ENCODE data around the gene MLH3.
"Not testable (repeated sequence)": the region's sequence is repeated elsewhere in the genome, so short reads cannot be mapped to it uniquely, and the experiment has no call there.

MLH3 gene

DNA sequence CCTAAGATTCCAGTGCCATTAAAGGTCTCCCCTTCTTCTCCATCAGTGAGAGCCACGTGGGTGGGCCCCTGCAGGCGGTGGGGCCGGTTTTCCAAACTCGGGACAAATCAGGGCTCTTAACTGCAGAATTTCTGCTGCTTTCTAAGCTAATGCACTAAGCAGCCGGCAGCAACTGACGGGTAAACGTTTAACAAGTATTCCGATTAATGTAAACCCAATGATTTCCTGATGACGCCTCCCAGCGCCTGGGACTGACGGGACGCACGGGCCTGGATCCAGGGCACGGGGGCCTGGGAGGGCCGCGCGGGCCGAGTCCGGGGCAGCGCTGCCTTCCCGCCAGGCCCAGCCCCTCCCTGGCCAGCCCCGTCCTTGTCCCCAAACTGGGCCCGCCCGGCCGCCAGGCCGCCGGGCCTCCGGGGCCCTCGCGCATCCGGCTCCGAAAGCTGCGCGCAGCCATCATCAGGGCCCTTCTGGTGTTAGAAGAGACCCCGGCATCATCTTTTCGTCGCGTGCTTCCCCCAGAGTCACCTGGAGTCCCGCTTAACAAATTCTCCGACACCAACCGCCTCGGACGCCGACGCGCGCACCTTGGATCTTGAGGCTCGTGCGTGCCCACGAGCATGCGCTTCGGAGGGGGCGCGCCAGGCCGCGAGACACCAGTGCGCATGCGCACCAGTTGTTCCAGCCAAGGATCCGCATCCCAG lies at the start of gene MLH3:
TSS of gene MLH3 (minus strand) at position 616 of the 704 bp plus-strand sequence. CDS start 1,812 bp downstream, outside the sequence.
- DNase-seq: peak; percentile 57 to 75

DNA sequence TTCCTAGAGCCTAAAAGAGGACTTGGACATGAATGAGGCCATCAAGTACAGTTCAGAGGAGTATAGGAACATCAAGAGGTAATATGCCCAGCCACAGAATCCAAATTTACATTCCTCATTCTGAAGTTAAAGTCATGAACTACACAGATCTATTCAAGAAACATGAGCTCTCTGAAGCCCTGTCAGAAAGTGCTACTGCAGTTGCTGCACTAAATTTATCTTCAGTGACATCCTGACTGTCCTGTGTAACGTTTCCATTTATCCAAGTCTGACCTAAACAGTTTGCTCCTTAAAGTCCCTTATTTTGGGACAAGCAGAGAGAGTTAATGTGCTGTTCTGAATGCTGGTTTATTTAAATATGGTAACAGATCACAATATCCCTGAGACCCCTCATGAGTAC lies 47.4 kb upstream of the MLH3 start:
- DNase-seq: no peak

DNA sequence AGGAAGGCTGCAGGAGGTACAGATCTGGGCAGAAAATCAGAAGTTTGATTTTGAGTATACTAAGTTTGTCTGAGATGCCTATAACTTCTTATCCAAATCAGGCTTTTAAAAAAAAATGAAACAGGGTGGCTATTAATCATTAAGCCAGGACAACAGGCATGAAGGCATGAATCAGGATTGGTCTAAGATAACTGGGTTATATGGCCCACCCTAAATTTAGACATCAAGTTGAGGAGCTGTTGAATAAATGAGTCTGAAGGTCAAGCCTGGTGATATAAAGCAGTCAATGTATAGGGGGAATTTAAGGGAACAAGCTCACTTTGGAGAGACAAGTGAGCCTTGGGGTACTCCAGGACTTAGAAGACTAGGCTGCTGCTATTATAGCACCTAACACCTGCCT lies 46.9 kb upstream of the MLH3 start:
- no peak for DNase-seq

DNA sequence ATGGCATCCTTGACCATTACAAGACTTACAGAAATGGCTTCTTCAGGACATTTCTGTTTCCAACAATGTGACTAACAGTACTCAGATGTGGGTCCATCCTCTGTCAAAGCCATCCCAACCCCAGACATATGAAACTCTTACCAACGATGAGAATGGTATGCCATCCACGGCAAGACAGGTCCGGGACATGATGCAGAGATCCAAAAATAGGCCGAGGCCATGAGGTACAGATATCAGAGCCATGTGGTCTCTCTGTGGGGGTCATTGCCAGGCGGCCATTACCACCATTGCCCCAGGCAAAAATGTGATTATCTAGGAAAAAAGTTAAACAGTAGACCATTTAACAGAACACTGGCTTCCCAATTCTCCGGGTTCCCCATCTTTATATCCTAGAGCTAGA lies 45.7 kb upstream of the MLH3 start:
- no peak for DNase-seq

DNA sequence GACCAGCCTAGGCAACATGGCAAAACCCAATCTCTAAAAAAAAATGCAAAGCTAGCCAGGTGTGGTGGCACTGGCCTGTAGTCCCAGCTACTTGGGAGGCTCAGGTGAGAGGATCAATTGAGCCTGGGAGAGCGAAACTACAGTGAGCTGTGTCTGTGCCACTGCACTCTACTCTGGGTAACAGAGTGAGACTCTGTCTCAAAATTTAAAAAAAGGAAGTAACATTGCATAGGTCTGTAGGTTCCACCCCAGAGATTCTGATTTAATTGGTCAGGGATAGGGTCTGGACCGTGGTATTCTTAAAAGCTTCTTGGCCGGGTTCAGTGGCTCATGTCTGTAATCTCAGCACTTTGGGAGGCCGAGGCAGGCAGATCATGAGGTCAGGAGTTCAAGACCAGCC lies 44.4 kb upstream of the MLH3 start:
- no peak for DNase-seq

DNA sequence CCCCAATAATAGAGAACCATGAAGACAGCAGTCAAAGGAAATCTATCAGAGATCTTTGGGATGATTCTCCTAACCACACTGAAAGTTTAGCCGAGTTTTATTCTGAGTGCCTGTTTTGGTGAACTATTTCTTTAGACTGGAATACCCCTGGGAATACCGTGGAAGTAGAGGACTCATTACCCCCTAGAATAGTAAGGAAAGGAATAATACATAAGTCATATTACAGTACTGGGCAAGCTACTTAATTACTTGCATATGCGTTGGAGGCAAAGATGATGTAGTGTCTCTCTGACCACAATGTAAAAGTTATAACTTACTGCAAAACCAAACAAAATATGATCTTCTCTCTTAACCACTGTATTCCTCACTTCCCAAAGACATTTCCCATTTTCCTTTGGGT lies 43.6 kb upstream of the MLH3 start:
- DNase-seq: no peak

DNA sequence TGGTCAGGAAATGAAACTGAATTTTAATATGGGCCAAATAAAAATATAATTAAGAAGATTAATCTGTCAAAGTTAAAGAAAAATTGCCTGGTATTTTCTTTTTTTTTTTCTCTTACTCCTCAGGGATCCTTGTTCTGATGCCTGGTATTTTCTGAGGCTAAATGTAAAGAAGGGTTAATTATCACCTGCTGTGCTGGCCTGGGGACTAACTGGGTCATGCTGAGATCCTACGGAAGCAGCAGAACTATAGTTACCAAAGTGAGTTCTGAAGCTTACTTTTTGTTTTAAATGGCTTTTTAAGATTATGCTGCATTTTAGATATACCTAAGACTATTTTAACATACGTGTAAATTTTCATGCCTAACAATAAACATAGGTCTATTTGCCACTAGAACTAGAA lies 41.4 kb upstream of the MLH3 start:
- no peak for DNase-seq

DNA sequence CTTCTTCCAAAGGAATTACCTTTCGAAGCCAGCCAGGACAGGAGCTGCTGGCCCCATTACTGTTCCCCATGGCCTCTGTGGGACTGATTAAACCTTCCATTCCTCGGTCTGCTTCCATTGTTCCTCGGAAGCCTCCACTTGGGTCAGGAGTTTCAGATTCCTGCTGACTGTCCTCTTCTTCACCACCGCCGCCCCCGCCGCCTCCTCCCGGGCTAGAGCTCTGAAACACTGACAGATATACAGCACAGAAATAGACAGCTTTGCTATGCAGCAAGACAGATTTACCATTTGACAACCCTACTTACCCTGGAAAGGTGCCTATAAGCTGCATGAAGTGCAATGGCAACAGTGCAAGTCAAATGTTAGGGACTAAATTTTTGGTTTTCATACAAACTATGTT lies 40.0 kb upstream of the MLH3 start:
- DNase-seq: no peak

DNA sequence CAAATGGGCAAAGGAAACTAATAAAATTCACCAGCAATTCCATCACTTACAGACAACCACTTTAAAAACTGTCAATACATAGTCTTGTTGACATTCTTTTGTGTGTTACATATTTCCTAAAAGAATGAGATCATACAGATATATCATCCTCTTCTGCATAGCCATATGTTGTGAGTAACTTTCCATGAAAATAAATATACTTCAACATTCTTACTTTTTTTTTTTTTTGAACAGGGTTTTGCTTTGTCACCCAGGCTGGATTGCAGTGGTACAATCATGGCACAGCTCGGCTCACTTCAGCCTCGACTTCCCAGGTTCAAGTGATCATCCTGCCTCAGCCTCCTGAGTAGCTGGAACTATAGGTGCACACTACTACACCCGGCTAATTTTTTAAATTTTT lies 39.1 kb upstream of the MLH3 start:
- DNase-seq: no peak

DNA sequence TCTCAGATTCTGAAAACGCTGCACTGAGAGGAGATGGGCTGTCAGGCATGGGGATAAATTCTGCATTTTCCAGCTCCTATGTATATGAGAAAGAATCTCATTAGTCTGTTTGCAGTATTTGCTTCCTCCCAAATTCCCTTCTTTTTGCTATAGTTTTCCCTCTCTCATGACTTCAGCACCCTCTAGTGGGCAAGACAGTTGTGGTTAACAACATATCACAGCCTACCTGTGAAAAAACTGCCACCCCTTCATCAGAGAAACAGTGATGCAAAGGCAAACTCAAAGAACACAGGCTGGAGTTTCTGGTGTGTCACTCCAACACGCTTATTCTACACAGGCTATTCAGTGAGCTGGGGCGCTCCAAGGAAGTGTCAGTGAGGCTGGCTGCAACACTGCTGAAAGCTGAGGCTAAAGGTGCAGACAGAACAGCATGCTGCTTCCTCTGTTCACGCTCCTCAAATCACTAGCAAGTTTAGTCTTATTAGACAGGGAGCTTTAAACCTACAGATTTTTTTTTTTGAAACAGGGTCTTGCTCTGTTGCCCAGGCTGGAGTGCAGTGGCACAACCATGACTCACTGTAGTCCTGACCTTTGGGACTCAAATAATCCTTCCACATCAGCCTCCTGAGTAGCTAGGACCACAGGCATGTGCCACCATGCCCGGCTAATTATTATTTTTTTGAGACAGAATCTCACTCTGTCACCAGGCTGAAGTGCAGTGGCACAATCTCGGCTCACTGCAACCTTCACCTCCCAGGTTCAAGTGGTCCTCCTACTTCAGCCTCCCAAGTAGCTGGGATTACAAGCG lies 37.5 kb upstream of the MLH3 start:
- peak; percentile 54 to 59 for DNase-seq

DNA sequence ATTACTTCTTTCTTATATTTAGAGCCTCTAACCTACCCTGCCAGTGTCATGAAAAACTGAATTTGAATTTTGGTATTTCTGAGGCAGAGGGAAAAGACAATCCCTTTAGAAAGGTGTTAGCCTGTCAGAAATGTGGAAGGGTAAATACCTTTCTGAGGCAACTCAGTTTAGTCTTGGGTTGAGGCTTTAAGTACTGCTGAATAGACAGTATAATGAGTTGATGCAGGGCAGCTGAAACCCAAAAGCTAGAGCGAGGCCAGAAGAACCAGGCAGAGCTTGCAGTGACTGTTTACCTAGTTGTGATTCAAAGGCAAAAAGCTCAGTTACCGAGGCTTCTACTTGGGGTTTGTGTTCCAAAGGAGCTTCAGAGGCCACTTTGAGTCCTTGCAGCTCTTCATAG lies 36.9 kb upstream of the MLH3 start:
- DNase-seq: no peak

DNA sequence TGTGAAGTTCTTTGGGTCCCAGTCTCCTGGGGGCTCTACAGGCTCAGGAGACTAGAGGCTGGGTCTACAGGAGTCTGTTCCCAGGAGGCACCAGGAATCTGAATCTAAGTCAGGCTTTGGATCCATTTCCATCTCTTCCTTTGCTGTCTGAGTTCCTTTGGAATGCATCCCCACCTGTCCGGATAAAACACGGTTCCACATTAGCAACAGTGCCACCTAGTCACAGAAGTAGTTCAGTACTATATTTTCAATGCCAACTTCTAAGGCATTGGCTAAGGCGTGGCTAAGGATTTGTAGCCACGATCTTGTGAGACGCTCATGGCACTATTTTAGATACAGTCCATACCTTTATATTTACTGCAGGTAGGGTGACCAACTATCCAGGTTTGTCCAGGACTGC lies 33.2 kb upstream of the MLH3 start:
- DNase-seq: no peak

DNA sequence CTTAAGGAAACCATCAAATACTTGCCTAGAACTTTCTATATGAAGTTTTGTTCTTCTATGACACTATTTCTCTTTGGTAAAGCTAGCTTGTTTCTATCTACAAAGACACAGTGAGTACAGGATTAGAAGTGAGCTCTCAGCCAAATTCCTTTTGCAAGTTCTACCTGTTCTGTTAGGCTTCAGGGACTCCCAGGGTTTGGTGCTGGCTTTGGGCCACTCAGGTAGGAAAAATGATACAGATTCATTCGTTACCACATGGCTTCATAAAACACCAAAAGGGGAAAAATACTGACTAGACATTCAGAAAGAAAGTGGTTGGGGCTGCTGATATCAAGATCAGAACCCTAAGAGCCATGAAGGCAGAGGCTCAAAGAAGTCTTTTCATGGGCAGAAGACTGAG lies 32.0 kb upstream of the MLH3 start:
- no peak for DNase-seq

DNA sequence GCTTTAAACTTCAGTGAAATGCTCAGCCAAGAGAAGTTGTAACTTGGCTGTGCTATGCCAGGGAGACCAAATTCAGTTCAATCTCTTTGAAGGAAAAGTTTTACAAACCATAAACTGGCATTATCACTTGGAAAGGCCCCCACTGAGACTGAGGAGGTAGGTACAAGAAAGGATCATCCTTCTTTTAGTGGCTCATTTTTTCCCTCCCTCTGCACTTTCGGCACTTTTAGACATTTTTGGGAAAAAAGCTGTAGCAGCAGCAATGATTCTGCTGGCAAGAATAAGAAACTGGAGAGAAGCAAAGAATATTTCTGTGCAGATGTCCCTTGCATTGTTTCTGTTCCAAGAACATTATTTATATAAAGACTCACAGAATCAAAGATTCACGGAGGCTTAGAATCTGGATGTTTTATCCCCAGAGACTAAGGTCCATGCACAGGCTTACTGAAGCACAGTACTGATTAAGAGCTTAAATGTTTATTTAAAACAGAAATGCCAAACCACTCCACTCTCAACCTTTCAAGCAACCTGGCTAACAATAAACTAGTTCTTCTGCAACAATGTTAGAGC lies 30.5 kb upstream of the MLH3 start:
- no peak for DNase-seq

DNA sequence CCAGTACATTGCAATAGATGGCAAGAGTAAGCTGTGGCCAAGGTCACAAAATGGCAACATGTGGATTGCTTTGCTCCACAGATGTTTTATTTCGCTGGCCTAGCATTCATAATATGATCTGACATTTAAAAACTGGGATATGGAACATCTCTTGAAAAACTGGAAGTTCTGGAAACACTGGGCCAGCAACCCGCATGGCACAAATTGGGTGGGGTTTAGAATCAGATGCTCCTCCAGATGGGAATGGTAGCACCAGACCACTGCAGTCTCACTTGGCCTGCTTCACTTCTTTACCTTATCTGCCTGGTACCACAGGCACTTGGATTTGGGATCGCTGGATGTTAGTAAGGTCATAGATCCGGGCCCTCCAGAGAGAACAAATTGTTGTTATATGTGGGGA lies 28.3 kb upstream of the MLH3 start:
- no peak for DNase-seq

DNA sequence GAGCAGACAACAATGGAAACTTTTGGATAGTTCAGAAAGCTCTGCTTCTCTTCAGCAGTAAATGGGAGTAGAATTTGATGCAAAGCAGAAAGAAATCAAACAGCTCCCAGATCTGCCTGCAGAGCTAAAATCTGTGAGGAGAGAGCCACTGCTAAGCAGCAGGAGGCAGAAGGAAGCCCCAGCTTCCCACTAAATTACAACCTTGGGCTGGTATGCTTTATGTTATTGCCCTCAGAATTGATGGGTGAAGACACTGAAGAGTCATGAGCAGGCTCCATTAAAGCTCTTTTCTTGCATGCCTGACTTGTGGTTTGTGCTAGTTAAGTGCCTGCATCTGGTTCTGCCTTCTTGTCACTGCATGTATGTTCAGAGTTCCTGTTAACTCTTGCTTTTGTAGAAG lies 26.5 kb upstream of the MLH3 start:
- DNase-seq: no peak

DNA sequence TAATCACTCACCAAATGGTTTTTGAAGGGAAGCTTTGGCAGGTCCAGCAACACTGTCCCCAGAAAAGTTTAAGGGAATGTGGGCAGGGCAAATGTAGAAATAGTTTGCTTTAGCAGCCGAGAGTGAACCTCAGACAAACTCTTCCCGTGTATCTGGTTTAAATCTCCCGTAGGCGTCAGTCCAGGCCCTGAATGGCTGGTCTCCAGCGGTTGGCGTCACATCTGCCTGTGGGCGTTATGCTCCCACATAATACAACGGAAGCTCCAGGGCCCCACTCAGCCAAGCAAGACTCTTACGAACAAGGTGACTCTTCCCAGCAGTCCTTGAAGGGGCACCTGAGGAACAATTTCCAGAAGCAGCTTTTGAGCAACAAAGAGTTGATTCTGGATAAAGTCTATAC lies 19.1 kb upstream of the MLH3 start:
- no peak for DNase-seq

DNA sequence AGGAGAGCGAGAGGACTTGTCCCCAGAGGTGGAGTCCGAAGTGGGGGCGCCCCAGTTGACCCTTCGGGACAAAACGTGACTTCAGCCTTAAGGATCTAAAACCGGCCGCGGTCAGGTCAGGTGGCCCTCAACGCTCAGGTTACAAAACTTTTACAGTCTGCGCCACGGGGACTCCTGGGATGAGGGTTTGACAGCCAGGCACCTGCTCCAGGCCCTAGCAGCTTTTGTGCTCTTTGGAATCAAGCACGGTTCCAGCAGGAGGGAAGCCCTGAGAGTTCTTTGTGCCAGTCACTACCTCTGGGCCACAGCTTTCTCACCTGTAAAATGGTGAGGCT lies 18.5 kb upstream of the MLH3 start:
- no peak for DNase-seq

DNA sequence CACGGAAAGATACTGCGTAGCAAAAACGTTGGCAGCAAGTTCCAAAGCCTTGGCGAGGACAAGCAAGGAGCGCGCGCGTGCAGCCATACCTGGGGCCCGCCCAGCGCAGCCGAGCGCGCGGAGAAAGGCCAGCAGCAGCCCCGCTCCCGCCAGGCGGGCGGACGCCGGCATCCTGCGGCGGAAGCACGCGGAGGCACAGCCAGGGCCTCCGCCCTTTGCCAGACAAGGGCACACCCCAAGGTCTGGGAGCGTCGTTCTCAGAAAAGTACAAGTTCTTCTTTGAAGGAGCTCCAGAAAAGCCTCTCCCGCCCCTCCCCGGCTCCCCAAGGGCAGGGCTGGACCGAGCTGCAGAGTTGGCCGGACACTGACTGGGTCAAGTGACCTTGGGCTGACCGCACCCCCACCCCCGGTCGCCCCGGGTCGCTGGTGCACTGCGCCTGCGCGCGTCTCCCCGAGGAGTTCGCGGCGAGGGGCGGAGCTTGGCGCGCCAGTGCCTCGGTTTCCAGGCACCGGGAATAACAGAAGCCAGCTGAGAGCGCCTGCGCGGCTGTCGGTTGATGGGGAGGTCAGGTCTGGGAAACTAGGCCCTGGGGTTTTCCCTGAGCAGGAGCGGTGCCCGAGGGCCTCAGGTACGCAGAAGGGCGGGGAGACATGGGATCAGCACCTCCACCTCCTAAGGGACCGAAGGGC lies 18.0 kb upstream of the MLH3 start, which contains the start of gene ZC2HC1C:
TSS of gene ZC2HC1C (plus strand) at position 521 of the 690 bp plus-strand sequence. CDS start 933 bp downstream, outside the sequence.
- DNase-seq: peak; percentile 27 to 39

DNA sequence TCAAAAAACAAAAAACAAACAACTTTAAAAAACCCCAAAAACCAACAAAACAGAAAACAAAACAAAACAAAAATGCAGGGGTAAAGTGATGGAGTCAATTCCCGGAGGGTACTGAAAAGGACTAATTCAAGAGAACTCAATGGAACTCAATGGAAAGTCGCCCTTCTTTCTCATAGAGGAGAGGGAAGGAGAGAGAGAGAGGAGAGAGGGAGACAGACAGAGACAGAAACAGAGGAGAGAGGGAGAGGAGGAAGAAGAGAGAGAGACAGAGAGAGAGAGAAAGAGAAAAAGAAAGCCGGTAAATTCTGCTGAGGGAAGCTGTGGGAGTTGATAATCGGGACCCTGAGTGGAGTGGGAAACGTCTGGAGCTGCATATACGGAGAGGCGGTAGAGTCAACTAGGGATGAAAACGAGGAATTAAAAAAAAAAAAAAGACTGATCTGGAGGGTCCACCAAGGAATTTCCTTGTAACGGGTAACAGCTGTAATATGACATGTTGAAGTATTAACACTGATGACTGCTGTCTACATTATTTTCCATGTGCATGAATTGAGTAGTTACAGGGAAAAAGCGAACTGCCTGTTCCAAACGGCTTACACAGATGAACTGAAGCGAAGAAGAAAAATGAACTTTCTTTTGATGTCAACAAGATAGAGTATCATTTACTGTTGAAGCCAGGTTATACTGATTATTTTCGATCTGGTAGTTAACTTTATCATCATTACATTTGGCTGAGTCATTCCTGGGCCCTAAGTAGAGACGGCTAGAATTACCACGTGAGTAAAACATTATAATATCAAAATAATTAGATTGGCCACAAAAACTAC lies 17.2 kb upstream of the MLH3 start:
- DNase-seq: no peak

DNA sequence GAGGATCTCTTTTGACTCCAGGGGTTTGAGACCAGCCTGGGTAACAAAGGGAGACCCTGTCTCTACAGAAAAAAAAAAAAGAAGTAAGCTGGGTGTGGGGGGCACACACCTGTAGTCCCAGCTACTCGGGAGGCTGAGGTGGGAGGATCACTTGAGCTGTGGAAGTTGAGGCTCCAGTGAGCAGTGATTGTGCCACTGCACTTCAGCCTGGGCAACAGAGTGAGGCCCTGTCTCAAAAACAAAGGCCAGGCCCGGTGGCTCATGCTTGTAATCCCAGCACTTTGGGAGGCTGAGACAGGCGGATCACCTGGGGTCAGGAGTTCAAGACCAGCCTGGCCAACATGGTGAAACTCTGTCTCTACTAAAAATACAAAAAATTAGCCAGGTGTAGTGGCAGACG lies 16.5 kb upstream of the MLH3 start:
- not testable (repeated sequence) for DNase-seq

DNA sequence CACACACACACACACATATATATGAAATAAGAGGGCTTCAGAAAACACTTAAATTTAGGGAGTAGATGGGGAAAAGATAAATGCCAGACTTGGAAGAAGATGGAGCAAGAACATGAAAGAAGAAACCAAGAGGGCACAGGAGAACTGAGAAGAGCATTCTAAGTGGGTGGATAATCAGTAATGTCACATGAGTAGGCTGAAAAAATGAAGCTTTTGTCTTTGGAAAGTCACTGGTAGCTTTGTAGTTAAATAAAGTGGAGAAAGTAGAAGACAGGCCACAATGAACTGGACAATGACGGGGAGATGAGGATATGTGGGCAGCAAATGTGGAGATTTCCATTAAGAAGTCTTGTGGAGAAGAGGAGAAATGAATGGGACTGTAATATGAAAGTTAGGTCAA lies 15.9 kb upstream of the MLH3 start:
- no peak for DNase-seq

DNA sequence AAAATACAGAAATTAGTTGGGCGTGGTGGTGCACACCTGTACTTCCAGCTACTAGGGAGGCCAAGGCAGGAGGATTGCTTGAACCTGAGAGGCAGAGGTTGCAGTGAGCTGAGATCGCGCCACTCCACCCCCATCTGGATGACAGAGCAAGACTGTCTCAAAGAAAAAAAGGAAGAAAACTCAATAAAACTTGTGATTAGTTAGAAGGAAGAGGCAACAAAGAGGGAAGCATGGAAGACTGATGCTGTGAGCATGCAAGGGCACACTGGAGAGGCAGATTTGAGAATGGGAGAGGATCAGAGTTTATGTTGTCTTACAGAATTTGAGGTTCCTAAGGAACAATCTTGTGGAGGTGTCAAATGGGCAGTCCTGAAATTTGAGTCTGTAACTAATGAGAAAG lies 15.4 kb upstream of the MLH3 start:
- DNase-seq: no peak
